Measurements from ENCODE around the gene MSMO1. TPM values are rescaled to one million over a fixed set of nuclear protein-coding genes. Genes with fewer than 3 reads are reported as not detected.

The MSMO1 gene
- total and polyA plus RNA-seq, 2 of the 8 experiments (the other 6 are each of a cell fraction or from before 2014, with no cell fraction given): 79.8 to 109 TPM

- no peak for DNase-seq (ENCODE audit: low read depth in 1 of 2, low spot score in 2 of 2)
- no peak for FAIRE-seq
- peak overlapping the region; percentile 93 to 98 (median 96); a peak in 7 of 8 replicates for H3K4me3 ChIP-seq (ENCODE audit: extremely low read depth in 1 of 4, insufficient read depth in 2 of 4, low read depth in 3 of 4, low read length in 4 of 4)
- H2AK5ac ChIP-seq (ENCODE audit: low read depth, low read length): no peak overlapping the region
- H4K5ac ChIP-seq (ENCODE audit: insufficient read length, low read depth, low read length): no peak overlapping the region
- WGBS, 2 experiments (ENCODE audit: extremely low coverage in 1 of 2, insufficient coverage in 1 of 2, insufficient read length in 1 of 2, insufficient replicate concordance in 2 of 2, low coverage in 1 of 2, low lambda C conversion rate in 2 of 2, missing lambda C conversion rate in 1 of 2): 74% methylated on average over 2 of the region's 2 CpGs; no CpG with 5 or more reads in 1 of the 2 experiments
- no peak overlapping the region for H3K23ac ChIP-seq (ENCODE audit: insufficient read length)
- no peak overlapping the region for H2BK20ac ChIP-seq (ENCODE audit: low read length)
- peaks cover 3% of the 10 kb centered on the region for H3K23me2 ChIP-seq (ENCODE audit: low read depth, low read length)
- H4K8ac ChIP-seq (ENCODE audit: extremely low read depth, insufficient read depth, low read length): no peak overlapping the region
- H3K79me1 ChIP-seq (ENCODE audit: low read depth, low read length): no peaks in the 10 kb centered on the region; the same call in 1 of the 2 replicates
- H4K20me1 ChIP-seq (replicated peaks in 1 of 2; ENCODE audit: control insufficient read depth in 1 of 2, insufficient read depth in 2 of 2, low read length in 2 of 2): peaks cover 29 to 32% of the 10 kb centered on the region in 2 experiments
- no peak overlapping the region for H2AFZ ChIP-seq (ENCODE audit: low read length)
- POLR2A ChIA-PET (ENCODE audit: partially characterized antibody): no interaction called here
- H2BK5ac ChIP-seq (ENCODE audit: low read depth, low read length): no peak overlapping the region
- no peak overlapping the region for H4K91ac ChIP-seq (replicated peaks; ENCODE audit: insufficient read length, low read length)
- H3K56ac ChIP-seq (replicated peaks; ENCODE audit: insufficient read length, low read depth, low read length): no peak overlapping the region
- no peak overlapping the region for H2BK12ac ChIP-seq (ENCODE audit: low read depth, low read length)
- no peak overlapping the region for H3K4ac ChIP-seq (replicated peaks; ENCODE audit: insufficient read length, low read depth, low read length)
- H3K4me1 ChIP-seq (replicated peaks in 1 of 4; ENCODE audit: control insufficient read depth in 3 of 4, insufficient read depth in 4 of 4, low read length in 3 of 4): peaks cover 5 to 9% (median 9%) of the 10 kb centered on the region in 4 experiments
- no peaks in the 10 kb centered on the region for H3K27me3 ChIP-seq (replicated peaks in 1 of 4; ENCODE audit: control insufficient read depth in 3 of 4, extremely low read depth in 1 of 4, insufficient read depth in 3 of 4, low read length in 3 of 4)
- no peak for TF ChIP-seq TAF7 (optimal IDR thresholded peaks at IDR 0.05; ENCODE audit: borderline replicate concordance, low read depth, low read length)
- TF ChIP-seq SAP30 (IDR thresholded peaks at IDR 0.05; ENCODE audit: insufficient read depth, insufficient replicate concordance, low read length): no peak
- H2BK120ac ChIP-seq (replicated peaks; ENCODE audit: low read depth, low read length): no peak overlapping the region
- H3K14ac ChIP-seq (ENCODE audit: insufficient read length): no peak overlapping the region
- H3K9me3 ChIP-seq (ENCODE audit: insufficient read depth in 2 of 2, low read depth in 1 of 2, low read length in 1 of 2): no peaks in the 10 kb centered on the region
- H3K18ac ChIP-seq (ENCODE audit: extremely low read depth, low read length): no peak overlapping the region
- no peak overlapping the region for H2BK15ac ChIP-seq (ENCODE audit: low read length)
- CTCF ChIA-PET (ENCODE audit: partially characterized antibody): interaction anchor here (0.6 to 3.2 kb wide), 7 partner anchors 9 to 198 kb away, joined by 3 to 10 read pairs (median 5); no protein-coding TSS in a partner anchor
- peaks cover 0 to 46% (median 10%) of the 10 kb centered on the region in 4 experiments; a peak in 5 of 8 replicates for H3K36me3 ChIP-seq (ENCODE audit: control insufficient read depth in 2 of 4, insufficient read depth in 4 of 4, low read length in 3 of 4)
- peaks cover 51 to 76% of the 10 kb centered on the region in 2 experiments for H3K79me2 ChIP-seq (ENCODE audit: control insufficient read depth in 1 of 2, insufficient read depth in 2 of 2, low read length in 2 of 2)
- H3K27ac ChIP-seq (ENCODE audit: low read depth, low read length): no peak overlapping the region
- peak overlapping the region; percentile 88 to 90 for H3K4me2 ChIP-seq (ENCODE audit: insufficient read depth in 1 of 2, low read depth in 2 of 2, low read length in 2 of 2)
- H3K9ac ChIP-seq (replicated peaks in 1 of 4; ENCODE audit: extremely low read depth in 1 of 4, low read depth in 3 of 4, low read length in 3 of 4): no peak overlapping the region
Measured at GRCh38 chr4:165330071-165330470, 2.6 kb downstream of the MSMO1 start.
